IPS DF 6.9 (cell line): Measurements from ENCODE around the gene EPB41L3.

Experiments used
- DNase-seq: peaks from one replicate; pipeline ENCODE4 v3.0.0-alpha.2; 2013; ENCODE audit warnings: low read depth, low spot score
- H3K27ac ChIP-seq: one replicate; pipeline ENCODE4 v1.5.1; 2013; ENCODE audit warnings: low read length, control low read depth
- H3K27me3 ChIP-seq: 2 replicates; pipeline ENCODE4 v1.6.1; 2013; ENCODE audit warnings: mild to moderate bottlenecking, low read length; ENCODE audit not compliant: control insufficient read depth, insufficient read depth
- H3K36me3 ChIP-seq: 2 replicates; pipeline ENCODE4 v1.6.1; 2013; ENCODE audit warnings: low read length; ENCODE audit not compliant: control insufficient read depth, insufficient read depth
- H3K4me1 ChIP-seq: 2 replicates; pipeline ENCODE4 v1.6.1; 2013; ENCODE audit warnings: low read length; ENCODE audit not compliant: control insufficient read depth, insufficient read depth
- H3K4me3 ChIP-seq: 2 replicates; pipeline ENCODE4 v1.5.1; 2013; ENCODE audit warnings: mild to moderate bottlenecking, low read length
- H3K9me3 ChIP-seq: 2 replicates; pipeline ENCODE4 v1.6.1; 2013; ENCODE audit warnings: low read length, inconsistent platforms; ENCODE audit not compliant: control insufficient read depth, insufficient read depth
- WGBS: extraction: QIAGEN DNeasy Blood & Tissue Kit; methylation state at CpG from one replicate; pipeline ENCODE4 v1.1.7; 2013; ENCODE audit warnings: mixed read lengths, missing lambda C conversion rate; ENCODE audit not compliant: insufficient read length, insufficient coverage; 5-methylcytosine and 5-hydroxymethylcytosine counted together

The EPB41L3 gene

DNA sequence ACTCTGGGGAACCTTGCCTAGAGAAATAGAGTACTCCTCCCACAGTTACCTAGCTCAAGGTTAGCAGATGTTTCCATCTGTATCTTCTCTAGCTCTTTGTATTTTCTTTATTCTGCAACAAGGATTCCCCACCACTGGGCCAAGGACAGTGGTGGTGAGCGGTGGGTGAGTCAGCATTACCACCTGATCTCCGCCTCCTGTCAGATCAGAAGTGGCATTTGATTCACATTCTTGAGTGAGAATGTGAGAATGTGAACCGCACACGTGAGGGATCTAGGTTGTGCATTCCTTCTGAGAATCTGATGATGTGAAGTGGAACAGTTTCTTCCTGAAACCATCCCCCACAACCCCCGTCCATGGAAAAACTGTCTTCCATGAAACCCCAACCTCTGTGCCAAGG, 9.0 kb downstream of the EPB41L3 start:
- no peaks in the 10 kb centered on the region for H3K27me3 ChIP-seq
- no peak overlapping the region for H3K27ac ChIP-seq
- DNase-seq: no peak
- no peaks in the 10 kb centered on the region for H3K9me3 ChIP-seq
- H3K36me3 ChIP-seq: no peaks in the 10 kb centered on the region
- H3K4me3 ChIP-seq: no peak overlapping the region
- H3K4me1 ChIP-seq: no peaks in the 10 kb centered on the region
- WGBS: no CpG with 5 or more reads among the region's 5 CpGs

DNA sequence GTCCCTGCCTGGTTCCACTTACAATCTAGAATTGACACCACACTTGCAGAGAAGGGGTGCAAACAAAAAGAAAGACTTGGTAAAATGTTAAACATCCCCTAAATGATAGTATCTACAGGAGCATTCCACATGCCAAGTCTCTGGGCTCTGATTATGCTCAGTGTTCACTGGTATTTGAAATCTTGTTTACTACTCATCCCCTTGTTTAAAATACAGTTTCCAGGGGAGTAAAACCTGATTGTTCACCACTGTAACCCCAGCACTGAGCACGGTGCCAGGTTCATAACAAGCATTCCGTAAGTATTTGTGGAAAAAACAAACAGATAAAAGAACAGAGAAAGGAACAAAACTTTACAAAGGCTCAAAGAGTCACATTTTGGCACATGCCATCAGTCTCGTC, 11.7 kb downstream of the EPB41L3 start:
- DNase-seq: no peak
- no peaks in the 10 kb centered on the region for H3K36me3 ChIP-seq
- no peak overlapping the region for H3K4me3 ChIP-seq
- no peaks in the 10 kb centered on the region for H3K27me3 ChIP-seq
- no peak overlapping the region for H3K27ac ChIP-seq
- no CpG with 5 or more reads among the region's 3 CpGs for WGBS
- 0 out of 2 replicates have a peak, but pooled peaks cover 2% of the 10 kb centered on the region for H3K4me1 ChIP-seq
- H3K9me3 ChIP-seq: no peaks in the 10 kb centered on the region

DNA sequence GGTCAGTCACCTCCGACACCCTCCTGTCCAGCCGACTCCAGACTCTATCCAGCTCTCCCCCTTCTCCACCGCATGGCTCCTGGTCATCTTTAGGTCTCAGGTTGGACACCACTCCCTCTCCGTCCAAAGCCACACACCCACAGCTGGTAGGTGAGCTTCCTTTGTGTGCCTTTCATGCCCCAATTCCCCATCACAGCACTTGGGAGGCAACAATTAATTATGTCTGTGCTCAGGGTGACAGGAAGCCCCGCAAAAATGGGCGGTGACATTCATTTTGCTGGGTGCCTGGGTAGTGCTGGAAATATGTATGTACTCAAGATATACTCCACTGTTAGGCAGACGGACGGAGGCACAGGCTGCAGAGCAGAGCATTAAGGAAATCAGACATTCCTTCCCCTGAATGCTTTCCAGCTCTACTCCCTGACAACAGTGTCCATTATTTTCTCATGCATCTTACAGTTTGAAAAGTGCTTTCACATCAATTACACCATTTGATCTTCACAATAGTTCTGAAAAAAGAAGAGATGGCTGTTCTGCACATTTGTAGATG, 13.1 kb downstream of the EPB41L3 start:
- DNase-seq: no peak
- no peak overlapping the region for H3K4me3 ChIP-seq
- no CpG with 5 or more reads among the region's 8 CpGs for WGBS
- H3K36me3 ChIP-seq: no peaks in the 10 kb centered on the region
- H3K27ac ChIP-seq: no peak overlapping the region
- no peaks in the 10 kb centered on the region for H3K9me3 ChIP-seq
- H3K4me1 ChIP-seq: 0 out of 2 replicates have a peak, but pooled peaks cover 2% of the 10 kb centered on the region
- no peaks in the 10 kb centered on the region for H3K27me3 ChIP-seq

DNA sequence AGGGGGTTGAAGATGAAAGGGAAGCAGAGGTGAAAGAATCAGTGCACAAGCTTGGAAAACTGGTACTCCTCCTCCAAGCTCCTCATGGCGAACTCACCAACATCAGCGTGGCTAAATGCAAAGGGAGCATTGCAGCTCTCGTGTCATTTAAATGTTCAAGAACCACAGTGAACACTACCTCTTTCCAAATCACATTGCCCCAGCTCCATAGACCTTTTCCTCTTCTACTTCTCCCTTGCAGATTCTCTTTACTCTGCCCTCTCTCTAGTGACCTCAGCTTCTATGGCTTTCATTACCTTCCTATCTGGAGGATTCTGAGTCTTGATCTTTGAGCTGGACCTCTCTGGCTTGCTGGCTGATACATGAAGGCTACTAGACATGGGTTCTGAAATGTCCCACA, 14.3 kb downstream of the EPB41L3 start:
- DNase-seq: no peak
- no CpG with 5 or more reads among the region's 3 CpGs for WGBS
- 0 out of 2 replicates have a peak, but pooled peaks cover 2% of the 10 kb centered on the region for H3K4me1 ChIP-seq

DNA sequence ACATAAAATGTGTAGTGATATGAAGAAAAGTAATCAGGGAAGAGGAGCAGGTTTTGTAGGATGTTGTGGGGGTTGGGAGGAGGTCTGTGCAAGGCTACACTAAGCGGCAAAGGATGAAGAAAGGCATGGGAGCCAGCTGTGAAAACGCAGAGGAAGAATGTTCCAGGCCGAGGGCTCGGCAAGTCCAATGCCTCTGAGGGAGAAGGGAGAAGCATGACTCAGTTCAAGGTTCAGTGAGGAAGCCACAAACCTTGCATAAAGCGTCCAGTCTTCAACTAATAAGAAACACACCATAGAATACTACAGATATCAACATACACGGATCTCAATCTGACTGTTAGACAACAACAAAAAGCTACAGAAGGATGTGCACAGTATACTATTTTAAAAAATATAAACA, 16.2 kb downstream of the EPB41L3 start:
- no peak overlapping the region for H3K27ac ChIP-seq
- no peaks in the 10 kb centered on the region for H3K36me3 ChIP-seq
- 0 out of 2 replicates have a peak, but pooled peaks cover 2% of the 10 kb centered on the region for H3K4me1 ChIP-seq
- H3K27me3 ChIP-seq: no peaks in the 10 kb centered on the region
- no CpG with 5 or more reads among the region's 6 CpGs for WGBS
- DNase-seq: no peak
- no peaks in the 10 kb centered on the region for H3K9me3 ChIP-seq
- no peak overlapping the region for H3K4me3 ChIP-seq

More for the DNA sequence above, 14.3 kb downstream of the EPB41L3 start:
- Histone ChIP-seq H3K27me3 (no peaks in the 10 kb centered on the region), H3K27ac (no peak overlapping the region), H3K36me3 (no peaks in the 10 kb centered on the region), H3K9me3 (no peaks in the 10 kb centered on the region), H3K4me3 (no peak overlapping the region)

DNA sequence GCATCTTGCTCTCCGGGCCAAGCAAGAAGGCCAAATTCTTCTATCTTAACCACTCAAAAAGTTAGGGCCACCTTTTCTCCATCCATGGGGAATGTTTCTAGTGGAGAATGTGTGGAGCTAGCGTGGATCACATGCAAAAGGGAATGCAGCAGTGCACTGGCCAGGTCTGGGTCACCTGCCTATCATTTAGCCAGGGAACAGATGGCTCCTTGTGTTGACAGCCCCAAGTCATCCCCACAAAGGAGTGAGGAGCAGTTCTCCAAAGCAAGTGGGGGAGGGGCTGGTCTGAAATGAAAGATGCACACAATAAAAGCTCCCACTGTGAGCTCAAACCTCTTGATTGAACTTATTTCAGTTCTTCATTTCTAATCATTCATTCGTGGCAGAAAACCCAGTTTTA, 19.1 kb downstream of the EPB41L3 start:
- WGBS: no CpG with 5 or more reads among the region's 3 CpGs
- H3K4me3 ChIP-seq: no peak overlapping the region
- 0 out of 2 replicates have a peak, but pooled peaks cover 2% of the 10 kb centered on the region for H3K4me1 ChIP-seq
- no peaks in the 10 kb centered on the region for H3K27me3 ChIP-seq
- H3K9me3 ChIP-seq: no peaks in the 10 kb centered on the region
- no peak for DNase-seq
- H3K27ac ChIP-seq: no peak overlapping the region
- H3K36me3 ChIP-seq: no peaks in the 10 kb centered on the region

DNA sequence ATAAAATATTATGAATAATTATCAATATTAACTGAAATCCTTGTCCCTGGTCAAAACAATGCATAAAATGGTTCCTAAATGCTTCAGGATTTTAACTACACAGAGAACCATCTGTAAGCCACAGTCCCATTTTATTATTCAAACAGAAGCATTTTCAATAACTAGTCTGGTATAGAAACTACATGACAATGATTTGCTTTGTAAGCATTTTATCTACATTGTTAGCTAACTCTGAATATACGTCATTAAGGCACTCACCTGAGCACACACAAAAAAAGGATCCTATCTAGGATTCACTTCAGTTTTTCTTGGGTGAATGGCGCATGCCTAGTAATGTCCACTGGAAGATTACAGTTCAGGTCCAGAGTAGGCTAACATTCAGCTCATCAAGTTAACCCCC, 22.8 kb downstream of the EPB41L3 start:
- no CpG with 5 or more reads among the region's 2 CpGs for WGBS
- Histone ChIP-seq H3K9me3 (no peaks in the 10 kb centered on the region), H3K36me3 (no peaks in the 10 kb centered on the region), H3K27ac (no peak overlapping the region), H3K4me1 (no peaks in the 10 kb centered on the region), H3K4me3 (no peak overlapping the region), H3K27me3 (no peaks in the 10 kb centered on the region)
- no peak for DNase-seq

DNA sequence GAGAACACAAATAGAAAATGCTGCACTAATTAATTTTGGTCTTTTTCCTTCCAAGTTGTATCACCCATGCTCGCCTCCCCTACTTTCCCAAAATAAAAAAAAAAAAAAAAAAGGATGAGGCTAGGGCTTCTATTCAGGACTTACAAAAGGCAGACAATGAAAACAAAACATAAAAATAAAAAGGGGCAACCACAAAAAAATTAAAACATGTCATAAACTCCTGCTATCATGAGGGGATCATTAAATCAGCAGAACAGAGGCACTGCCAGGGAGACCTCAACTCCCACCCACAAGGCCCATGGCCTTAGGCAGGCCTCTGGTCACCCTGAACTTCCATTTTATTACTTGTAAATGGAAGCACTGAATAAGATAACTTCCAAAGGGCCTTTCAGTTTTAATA, 23.3 kb downstream of the EPB41L3 start:
- no CpG with 5 or more reads among the region's 1 CpG for WGBS
- Histone ChIP-seq H3K27ac (no peak overlapping the region), H3K36me3 (no peaks in the 10 kb centered on the region), H3K4me1 (no peaks in the 10 kb centered on the region), H3K27me3 (no peaks in the 10 kb centered on the region), H3K4me3 (no peak overlapping the region), H3K9me3 (no peaks in the 10 kb centered on the region)
- no peak for DNase-seq

DNA sequence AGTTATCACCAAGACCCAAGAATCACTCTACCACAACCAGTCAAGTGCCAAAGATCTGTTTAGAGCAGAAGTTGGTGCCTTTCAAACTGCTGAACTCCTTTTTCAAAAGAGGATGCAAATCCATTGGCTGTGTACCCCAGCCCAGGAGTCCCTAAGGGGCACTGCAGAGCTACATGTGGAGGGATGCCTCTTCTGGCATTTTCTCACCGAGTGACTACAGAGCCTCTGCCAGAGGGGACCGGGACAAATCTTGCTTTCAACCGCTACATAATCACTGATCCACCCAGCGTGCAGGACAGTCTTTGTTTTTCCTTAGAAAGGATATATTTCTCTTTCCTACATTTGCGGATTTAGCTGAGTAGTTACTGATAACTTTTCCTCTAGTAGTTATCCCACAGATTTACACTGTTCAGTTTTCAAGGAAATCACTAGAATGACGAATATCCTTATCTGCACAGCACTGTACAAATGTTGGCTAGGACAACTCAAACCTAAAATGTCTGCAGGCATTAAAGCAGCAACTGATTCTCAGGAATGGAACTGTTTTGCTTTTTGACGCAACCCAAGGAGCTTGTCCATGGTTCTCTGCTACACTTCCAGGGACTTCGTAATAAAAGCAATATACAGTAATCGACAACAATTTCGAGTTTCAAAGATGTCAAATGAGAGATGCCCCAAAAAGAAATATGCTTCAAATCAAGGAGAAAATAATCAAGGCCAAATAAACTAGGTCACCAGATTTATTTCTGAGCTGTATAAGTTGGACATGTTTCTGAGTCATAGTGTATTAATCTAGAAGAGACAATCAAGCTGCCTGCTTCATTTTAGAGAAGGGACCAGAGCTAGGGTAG, 24.1 kb downstream of the EPB41L3 start:
- no peaks in the 10 kb centered on the region for H3K9me3 ChIP-seq
- H3K27ac ChIP-seq: no peak overlapping the region
- no peaks in the 10 kb centered on the region for H3K4me1 ChIP-seq
- H3K4me3 ChIP-seq: no peak overlapping the region
- WGBS: no CpG with 5 or more reads among the region's 10 CpGs
- no peak for DNase-seq
- H3K36me3 ChIP-seq: no peaks in the 10 kb centered on the region
- H3K27me3 ChIP-seq: no peaks in the 10 kb centered on the region

DNA sequence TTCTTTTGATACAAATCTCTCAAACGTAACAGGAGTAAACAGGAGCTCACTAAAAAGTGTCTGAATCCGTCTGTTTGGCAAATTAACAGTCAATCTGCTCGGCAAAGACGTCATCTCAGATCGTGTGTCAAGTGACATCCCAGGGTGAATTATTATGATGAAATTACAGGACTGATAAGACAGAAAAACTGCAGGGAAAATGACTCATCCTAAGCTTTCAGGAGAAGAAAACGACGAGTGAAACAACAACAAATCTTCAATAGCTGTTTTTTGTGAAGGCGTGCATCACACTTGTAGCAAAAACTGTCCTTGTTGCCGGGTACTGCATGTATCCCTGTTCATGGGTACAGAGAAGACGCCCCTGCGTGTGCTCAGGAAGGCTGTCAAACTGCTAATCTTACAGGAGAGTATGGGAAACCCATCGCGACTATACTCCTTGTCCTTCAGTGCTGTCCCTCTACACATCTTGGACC, 24.9 kb downstream of the EPB41L3 start:
- no peak for DNase-seq
- Histone ChIP-seq H3K4me3 (no peak overlapping the region), H3K4me1 (no peaks in the 10 kb centered on the region), H3K36me3 (no peaks in the 10 kb centered on the region), H3K27ac (no peak overlapping the region), H3K27me3 (no peaks in the 10 kb centered on the region), H3K9me3 (no peaks in the 10 kb centered on the region)
- WGBS: no CpG with 5 or more reads among the region's 13 CpGs
